Measurements from ENCODE around the gene RTCA.

The RTCA gene

DNA sequence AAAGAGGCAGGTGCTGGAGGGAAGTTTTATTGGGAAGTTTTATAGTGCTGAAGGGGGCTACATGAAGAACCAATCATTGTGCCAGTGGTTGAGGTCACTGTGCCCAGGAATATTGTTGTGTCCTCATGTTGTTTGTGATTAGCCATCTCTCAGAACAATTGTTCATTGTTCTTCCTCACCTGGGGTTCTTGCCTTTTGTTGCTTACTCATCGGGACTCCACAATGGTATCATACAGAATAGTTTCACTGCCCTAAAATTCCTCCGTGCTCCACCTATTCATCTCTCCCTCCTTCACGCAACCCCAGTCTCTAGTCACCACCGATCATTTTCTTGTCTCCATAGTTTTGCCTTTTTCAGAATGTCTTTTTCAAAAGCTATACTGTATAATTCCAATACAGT is 47.4 kb downstream of the RTCA start:
- H3K27me3 ChIP-seq (ENCODE audit: control insufficient read depth, low read length), result no peaks in the 10 kb centered on the region
- no peak overlapping the region for H3K27ac ChIP-seq (ENCODE audit: low read depth, low read length)
- no peaks in the 10 kb centered on the region for H3F3A ChIP-seq (ENCODE audit: control insufficient read depth, insufficient read depth)
- no peak overlapping the region for H3K4me3 ChIP-seq (ENCODE audit: low read length)
- no peak for TF ChIP-seq EZH2phosphoT487 (IDR thresholded peaks at IDR 0.05; ENCODE audit: borderline replicate concordance, low read length)
- TF ChIP-seq, protein P1, sequence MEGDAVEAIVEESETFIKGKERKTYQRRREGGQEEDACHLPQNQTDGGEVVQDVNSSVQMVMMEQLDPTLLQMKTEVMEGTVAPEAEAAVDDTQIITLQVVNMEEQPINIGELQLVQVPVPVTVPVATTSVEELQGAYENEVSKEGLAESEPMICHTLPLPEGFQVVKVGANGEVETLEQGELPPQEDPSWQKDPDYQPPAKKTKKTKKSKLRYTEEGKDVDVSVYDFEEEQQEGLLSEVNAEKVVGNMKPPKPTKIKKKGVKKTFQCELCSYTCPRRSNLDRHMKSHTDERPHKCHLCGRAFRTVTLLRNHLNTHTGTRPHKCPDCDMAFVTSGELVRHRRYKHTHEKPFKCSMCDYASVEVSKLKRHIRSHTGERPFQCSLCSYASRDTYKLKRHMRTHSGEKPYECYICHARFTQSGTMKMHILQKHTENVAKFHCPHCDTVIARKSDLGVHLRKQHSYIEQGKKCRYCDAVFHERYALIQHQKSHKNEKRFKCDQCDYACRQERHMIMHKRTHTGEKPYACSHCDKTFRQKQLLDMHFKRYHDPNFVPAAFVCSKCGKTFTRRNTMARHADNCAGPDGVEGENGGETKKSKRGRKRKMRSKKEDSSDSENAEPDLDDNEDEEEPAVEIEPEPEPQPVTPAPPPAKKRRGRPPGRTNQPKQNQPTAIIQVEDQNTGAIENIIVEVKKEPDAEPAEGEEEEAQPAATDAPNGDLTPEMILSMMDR (IDR thresholded peaks at IDR 0.05; ENCODE audit: low read depth, low read length, poor library complexity, severe bottlenecking), result no peak
- no peaks in the 10 kb centered on the region for H3K36me3 ChIP-seq (ENCODE audit: control insufficient read depth, low read length)
- H3K9me2 ChIP-seq (replicated peaks; ENCODE audit: control insufficient read depth, low read length), result no peaks in the 10 kb centered on the region
- no peaks in the 10 kb centered on the region for H4K20me1 ChIP-seq (ENCODE audit: control insufficient read depth, insufficient read depth, low read depth, low read length)
- H3K79me2 ChIP-seq (ENCODE audit: control insufficient read depth, low read length), result no peaks in the 10 kb centered on the region
- no peaks in the 10 kb centered on the region for H3K4me1 ChIP-seq (ENCODE audit: control insufficient read depth, low read length)
- H3K4me2 ChIP-seq (ENCODE audit: low read length), result no peak overlapping the region
- peaks cover 13% of the 10 kb centered on the region; the same call in 1 of the 2 replicates for H3K9me3 ChIP-seq (ENCODE audit: control insufficient read depth, insufficient read depth, low read length)

GRCh38 chr1:100316622-100317021 is 50.6 kb downstream of the RTCA start:
- Histone ChIP-seq H3K79me2 (ENCODE audit: control insufficient read depth, low read length) (no peaks in the 10 kb centered on the region), H3K27ac (ENCODE audit: low read depth, low read length) (no peak overlapping the region), H3K4me2 (ENCODE audit: low read length) (no peak overlapping the region), H3F3A (ENCODE audit: control insufficient read depth, insufficient read depth) (no peaks in the 10 kb centered on the region), H3K9me3 (ENCODE audit: control insufficient read depth, insufficient read depth, low read length) (peaks cover 13% of the 10 kb centered on the region; the same call in 1 of the 2 replicates), H3K27me3 (ENCODE audit: control insufficient read depth, low read length) (no peaks in the 10 kb centered on the region), H4K20me1 (ENCODE audit: control insufficient read depth, insufficient read depth, low read depth, low read length) (no peaks in the 10 kb centered on the region), H3K9me2 (replicated peaks; ENCODE audit: control insufficient read depth, low read length) (no peaks in the 10 kb centered on the region), H3K4me3 (ENCODE audit: low read length) (no peak overlapping the region), H3K4me1 (ENCODE audit: control insufficient read depth, low read length) (no peaks in the 10 kb centered on the region), H3K36me3 (ENCODE audit: control insufficient read depth, low read length) (no peaks in the 10 kb centered on the region)
- TF ChIP-seq EZH2phosphoT487 (IDR thresholded peaks at IDR 0.05; ENCODE audit: borderline replicate concordance, low read length), result no peak
- TF ChIP-seq, protein P1 (IDR thresholded peaks at IDR 0.05; ENCODE audit: low read depth, low read length, poor library complexity, severe bottlenecking), result no peak

DNA sequence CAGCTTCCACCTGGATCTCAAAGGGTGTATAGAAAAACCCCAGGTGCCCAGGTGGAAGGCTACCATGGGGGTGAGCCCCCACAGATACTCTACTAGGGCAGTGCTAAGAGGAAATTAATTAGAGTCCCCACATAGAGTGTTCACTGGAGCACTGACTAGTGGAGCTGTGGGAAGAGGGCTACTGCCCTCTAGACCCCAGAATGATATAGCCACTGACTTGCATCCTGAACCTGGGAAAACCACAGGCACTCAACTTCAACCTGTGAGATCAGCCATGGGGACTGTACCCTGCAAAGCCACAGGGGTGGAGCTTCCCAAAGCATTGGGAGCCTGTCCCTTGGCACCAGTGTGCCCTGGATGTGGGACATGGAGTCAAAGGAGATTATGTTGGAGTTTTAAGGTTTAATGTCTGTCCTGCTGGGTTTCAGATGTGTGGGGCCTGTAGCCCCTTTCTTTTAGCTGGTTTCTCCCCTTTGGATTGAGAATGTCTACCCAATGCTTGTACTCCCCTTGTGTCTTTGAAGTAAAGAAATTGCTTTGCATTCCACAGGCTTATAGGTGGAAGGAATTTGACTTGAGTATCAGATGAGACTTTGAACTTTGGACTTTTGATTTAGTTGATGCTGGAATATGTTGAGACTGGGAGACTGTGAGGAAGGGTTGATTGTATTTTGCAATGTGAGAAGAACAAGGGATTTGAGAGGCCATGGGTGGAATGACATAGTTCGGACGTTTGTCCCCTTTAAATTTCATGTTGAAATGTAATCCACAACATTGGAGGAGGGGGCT is 54.5 kb downstream of the RTCA start:
- Histone ChIP-seq H3K27ac (ENCODE audit: low read depth, low read length) (no peak overlapping the region), H3K27me3 (ENCODE audit: control insufficient read depth, low read length) (no peaks in the 10 kb centered on the region)

More for the DNA sequence above, 54.5 kb downstream of the RTCA start:
- Histone ChIP-seq H3K9me3 (ENCODE audit: control insufficient read depth, insufficient read depth, low read length) (peaks cover 10% of the 10 kb centered on the region; the same call in 1 of the 2 replicates), H3K79me2 (ENCODE audit: control insufficient read depth, low read length) (no peaks in the 10 kb centered on the region), H3K36me3 (ENCODE audit: control insufficient read depth, low read length) (no peaks in the 10 kb centered on the region), H3F3A (ENCODE audit: control insufficient read depth, insufficient read depth) (no peaks in the 10 kb centered on the region), H3K4me3 (ENCODE audit: low read length) (no peak overlapping the region), H4K20me1 (ENCODE audit: control insufficient read depth, insufficient read depth, low read depth, low read length) (no peaks in the 10 kb centered on the region), H3K4me1 (ENCODE audit: control insufficient read depth, low read length) (no peaks in the 10 kb centered on the region), H3K4me2 (ENCODE audit: low read length) (no peak overlapping the region), H3K9me2 (replicated peaks; ENCODE audit: control insufficient read depth, low read length) (no peaks in the 10 kb centered on the region)
- TF ChIP-seq, protein P1 (IDR thresholded peaks at IDR 0.05; ENCODE audit: low read depth, low read length, poor library complexity, severe bottlenecking), result no peak
